NCI-H82 (cell line): ENCODE results near the gene TMEM8B.

Source experiments
- DNase-seq: peaks from one replicate; lab custom pipeline; 2025; lab: John Stamatoyannopoulos, UW

The TMEM8B gene

GRCh38 chr9:35840881-35841644 lies 12.0 kb downstream of the TMEM8B start:
- no peak for DNase-seq

- no peak for DNase-seq
These were observed 12.5 kb downstream of the TMEM8B start for GRCh38 chr9:35841645-35841900.

GRCh38 chr9:35842020-35842745 lies 13.2 kb downstream of the TMEM8B start:
- DNase-seq = no peak

GRCh38 chr9:35842795-35843194 lies 13.8 kb downstream of the TMEM8B start:
- no peak for DNase-seq

DNA sequence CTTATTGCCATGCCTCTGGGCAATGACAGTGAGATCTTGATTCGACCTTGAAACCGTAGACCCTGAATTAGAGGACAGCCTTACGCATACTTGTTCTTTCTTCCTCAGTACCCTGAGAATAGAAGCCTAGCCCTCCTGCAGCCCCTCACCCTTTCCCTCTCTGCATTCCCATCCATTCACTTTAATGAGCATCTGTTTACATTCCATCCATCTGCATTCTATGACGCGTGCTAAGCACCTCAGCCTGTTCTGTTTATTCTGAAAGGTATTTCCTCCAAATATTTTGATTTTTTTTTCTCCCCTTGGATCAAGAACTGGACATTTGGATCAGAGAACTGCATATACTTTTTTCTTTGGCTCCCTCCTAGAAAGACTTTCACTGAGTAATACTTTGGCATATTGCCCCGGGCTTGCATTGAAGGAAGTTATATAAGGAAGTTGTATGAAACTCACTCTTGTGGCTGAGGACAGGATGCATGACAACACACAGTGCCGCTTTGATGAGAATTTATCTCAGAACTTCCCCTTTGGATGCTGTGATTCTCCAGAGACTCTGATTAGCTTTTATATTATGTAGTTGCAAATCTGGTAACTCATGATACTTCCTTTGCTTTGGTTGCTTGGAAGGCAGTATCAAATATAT lies 15.7 kb downstream of the TMEM8B start:
- no peak for DNase-seq

- DNase-seq = no peak
These were observed 17.1 kb downstream of the TMEM8B start for GRCh38 chr9:35845824-35846771.

GRCh38 chr9:35847792-35848572 lies 19.0 kb downstream of the TMEM8B start:
- DNase-seq = peak; percentile 22

DNA sequence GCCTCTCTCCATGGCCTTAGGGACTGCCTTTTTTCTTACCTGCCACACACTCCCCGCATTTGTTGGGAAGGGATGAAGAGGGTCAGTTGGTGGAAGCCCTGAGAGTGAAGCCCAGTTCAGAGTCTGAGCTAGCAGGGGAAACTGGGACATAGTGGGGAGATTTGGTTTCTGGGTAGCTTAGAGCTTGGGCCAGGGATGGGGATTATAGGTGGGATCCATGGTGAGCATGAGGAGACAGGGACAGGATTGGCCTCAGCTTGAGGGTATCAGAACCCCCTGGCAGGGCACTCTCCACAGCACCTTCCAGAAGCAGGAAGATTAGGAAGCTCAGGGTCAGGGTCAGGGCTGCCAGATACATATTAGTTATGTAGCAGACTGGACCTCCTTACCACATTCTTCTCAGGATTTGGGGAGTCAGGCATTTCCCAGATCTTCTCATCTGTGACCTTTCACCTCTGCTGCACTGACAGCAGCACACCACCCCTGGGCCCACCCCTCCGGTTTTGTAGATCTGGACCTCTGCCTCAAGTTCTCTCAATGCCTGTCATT lies 23.3 kb downstream of the TMEM8B start:
- DNase-seq = no peak

DNA sequence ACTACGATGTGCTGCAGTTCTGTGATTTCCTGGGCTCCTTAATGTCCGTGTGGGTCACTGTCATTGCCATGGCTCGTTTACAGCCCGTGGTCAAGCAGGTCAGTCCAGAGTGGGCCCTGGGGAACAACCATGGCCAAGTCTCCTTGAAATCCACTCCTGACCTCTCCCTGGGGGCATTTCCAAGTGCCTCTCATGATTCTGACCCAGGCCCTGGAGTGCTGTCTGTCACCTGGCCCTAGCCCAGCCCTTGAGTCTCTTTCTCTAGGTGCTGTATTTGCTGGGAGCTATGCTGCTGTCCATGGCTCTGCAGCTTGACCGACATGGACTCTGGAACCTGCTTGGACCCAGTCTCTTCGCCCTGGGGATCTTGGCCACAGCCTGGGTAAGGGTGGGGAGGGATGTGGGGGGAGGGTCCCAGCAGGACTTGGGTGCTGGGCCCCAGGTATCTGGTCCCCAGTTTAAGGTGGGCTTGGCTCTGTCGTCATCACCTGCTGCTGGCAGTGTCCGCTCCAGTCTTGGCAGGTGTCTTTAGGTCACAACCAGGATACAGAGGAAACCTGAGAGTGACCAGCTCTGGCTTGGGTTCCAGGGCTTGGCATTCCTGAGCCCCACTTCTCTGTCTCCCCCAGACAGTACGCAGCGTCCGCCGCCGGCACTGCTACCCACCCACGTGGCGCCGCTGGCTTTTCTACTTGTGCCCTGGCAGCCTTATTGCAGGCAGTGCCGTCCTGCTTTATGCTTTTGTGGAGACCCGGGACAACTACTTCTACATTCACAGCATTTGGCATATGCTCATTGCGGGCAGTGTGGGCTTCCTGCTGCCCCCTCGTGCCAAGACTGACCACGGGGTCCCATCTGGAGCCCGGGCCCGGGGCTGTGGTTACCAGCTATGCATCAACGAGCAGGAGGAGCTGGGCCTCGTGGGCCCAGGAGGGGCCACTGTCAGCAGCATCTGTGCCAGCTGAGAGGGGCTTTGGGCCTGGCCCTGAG lies 24.1 kb downstream of the TMEM8B start:
- DNase-seq = no peak

- DNase-seq = no peak
These were observed 25.2 kb downstream of the TMEM8B start for GRCh38 chr9:35854091-35854762.

- no peak for DNase-seq
These were observed 27.2 kb downstream of the TMEM8B start for GRCh38 chr9:35856206-35856605.

GRCh38 chr9:35856882-35857281 lies 27.9 kb downstream of the TMEM8B start:
- no peak for DNase-seq

GRCh38 chr9:35858458-35858857 lies 29.4 kb downstream of the TMEM8B start:
- no peak for DNase-seq

GRCh38 chr9:35859310-35859989 lies 30.4 kb downstream of the TMEM8B start:
- DNase-seq = no peak

DNA sequence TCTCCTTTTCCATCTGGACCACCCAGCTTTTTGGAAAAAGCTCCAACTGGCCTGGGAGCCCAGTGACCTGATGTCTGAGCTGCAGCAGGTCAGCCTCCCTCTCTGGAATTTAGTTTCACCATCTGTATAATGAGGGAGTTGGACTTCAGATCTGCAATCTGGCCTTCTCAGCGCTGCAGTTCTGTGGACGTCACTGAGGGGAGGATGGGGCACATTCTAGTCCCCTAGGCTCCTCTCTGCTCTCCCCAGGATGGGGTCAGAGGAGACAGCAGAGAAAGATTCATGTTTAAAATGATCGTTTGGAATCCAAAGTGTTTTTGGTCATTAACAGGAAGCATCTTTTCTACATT lies 30.9 kb downstream of the TMEM8B start:
- DNase-seq = no peak

DNA sequence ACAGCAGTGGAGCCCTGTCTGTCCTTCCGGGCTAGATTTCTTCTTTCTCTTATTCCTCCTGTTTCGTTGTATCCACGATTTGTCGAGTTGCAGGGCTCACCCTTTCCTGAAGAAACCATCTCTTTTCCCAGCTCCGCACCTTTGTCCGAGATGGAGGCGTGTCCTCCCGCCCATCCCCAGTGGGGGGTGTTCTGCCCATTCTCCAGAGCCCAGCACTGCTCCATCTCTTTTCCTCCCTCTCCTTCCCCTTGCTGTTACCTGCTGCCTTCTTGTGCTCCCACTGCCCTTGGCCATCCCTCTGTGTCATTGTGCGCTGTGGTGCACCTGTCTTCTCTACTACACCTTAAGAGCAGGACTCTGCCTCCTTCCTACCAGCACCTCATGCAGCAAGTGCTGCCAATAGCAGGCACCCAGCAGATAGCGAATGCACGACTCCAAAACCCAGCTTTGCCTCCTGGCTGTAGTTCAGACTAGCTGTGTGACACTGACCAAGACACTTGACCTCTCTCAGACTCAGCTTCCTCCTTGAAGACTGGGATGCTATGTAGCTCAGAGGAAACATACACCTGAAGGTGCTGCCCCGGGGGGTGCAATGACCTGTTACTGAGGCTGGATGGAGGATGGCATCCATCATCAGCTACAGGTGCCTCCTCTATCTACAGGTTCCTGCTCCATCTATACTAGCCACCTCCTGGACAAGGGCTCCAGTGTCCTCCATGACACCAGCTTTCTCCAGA lies 32.3 kb downstream of the TMEM8B start:
- DNase-seq = no peak

DNA sequence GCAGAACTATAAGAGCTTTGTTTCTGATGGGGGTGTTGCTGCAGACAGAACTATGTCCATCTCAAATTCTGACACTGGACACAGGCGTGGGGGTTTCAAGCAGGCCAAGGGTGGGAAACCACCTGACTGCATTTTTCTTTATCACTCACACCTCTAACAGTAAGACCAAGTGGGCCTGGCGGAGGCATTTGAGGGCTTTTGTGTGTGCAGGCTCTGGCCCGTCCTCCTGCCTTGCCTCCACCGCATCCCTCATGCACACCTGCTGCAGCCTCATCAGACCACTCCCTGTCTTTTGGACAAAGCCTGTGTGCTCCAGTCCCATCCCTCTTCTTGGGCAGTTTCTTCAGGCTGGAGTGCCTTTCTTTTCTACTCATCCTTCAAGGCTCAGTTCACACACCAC lies 33.3 kb downstream of the TMEM8B start:
- no peak for DNase-seq

- no peak for DNase-seq
These were observed 34.6 kb downstream of the TMEM8B start for GRCh38 chr9:35863583-35863982.
